GM21447 (cell line): ENCODE results near the gene DCLK1.
"Not testable (repeated sequence)": the region's sequence is repeated elsewhere in the genome, so short reads cannot be mapped to it uniquely, and the experiment has no call there.

ENCODE experiments used
- ATAC-seq: cut with Tn5 transposase; IDR thresholded peaks from one replicate; pipeline ENCODE4 v1.9.1; 2021; ENCODE audit not compliant: unreplicated experiment

The DCLK1 gene

GRCh38 chr13:35988648-35989081 lies 142.5 kb downstream of the DCLK1 start:
- ATAC-seq = no peak

GRCh38 chr13:35987572-35988513 lies 143.3 kb downstream of the DCLK1 start:
- ATAC-seq = no peak

GRCh38 chr13:35984776-35985453 lies 146.3 kb downstream of the DCLK1 start:
- no peak for ATAC-seq

GRCh38 chr13:35984287-35984686 lies 146.9 kb downstream of the DCLK1 start:
- ATAC-seq = no peak

- not testable (repeated sequence) for ATAC-seq
Observed at GRCh38 chr13:35983703-35984102, 147.5 kb downstream of the DCLK1 start.

- no peak for ATAC-seq
Observed at GRCh38 chr13:35983206-35983605, 148.0 kb downstream of the DCLK1 start.

GRCh38 chr13:35979361-35979951 lies 151.7 kb downstream of the DCLK1 start:
- no peak for ATAC-seq

- ATAC-seq = no peak
Observed at GRCh38 chr13:35978607-35979316, 152.4 kb downstream of the DCLK1 start.

- no peak for ATAC-seq
Observed at GRCh38 chr13:35977060-35977459, 154.1 kb downstream of the DCLK1 start.

- ATAC-seq = no peak
Observed at GRCh38 chr13:35976126-35976525, 155.1 kb downstream of the DCLK1 start.

GRCh38 chr13:35966951-35967350 lies 164.2 kb downstream of the DCLK1 start:
- not testable (repeated sequence) for ATAC-seq

GRCh38 chr13:35966024-35966423 lies 165.2 kb downstream of the DCLK1 start:
- no peak for ATAC-seq

- no peak for ATAC-seq
Observed at GRCh38 chr13:35965226-35965927, 165.8 kb downstream of the DCLK1 start.

GRCh38 chr13:35964863-35965180 lies 166.4 kb downstream of the DCLK1 start:
- ATAC-seq = no peak

GRCh38 chr13:35964011-35964862 lies 166.9 kb downstream of the DCLK1 start:
- no peak for ATAC-seq

- no peak for ATAC-seq
Observed at GRCh38 chr13:35961461-35962220, 169.5 kb downstream of the DCLK1 start.

- no peak for ATAC-seq
Observed at GRCh38 chr13:35961002-35961401, 170.2 kb downstream of the DCLK1 start.

GRCh38 chr13:35957996-35958395 lies 173.2 kb downstream of the DCLK1 start:
- ATAC-seq = no peak

- ATAC-seq = no peak
Observed at GRCh38 chr13:35957241-35957731, 173.9 kb downstream of the DCLK1 start.
